Neutrophil (primary cell): ENCODE results near the gene ANKS4B.

Experiments
- H3K27ac ChIP-seq: fragments of 200-600 bp; sonication (generic); 2 replicates; pipeline ENCODE4 v1.5.1; 2016; ENCODE audit warnings: mild to moderate bottlenecking, moderate library complexity
- H3K27me3 ChIP-seq: fragments of 200-600 bp; sonication (generic); 2 replicates; pipeline ENCODE4 v1.6.0; 2016; ENCODE audit warnings: mild to moderate bottlenecking
- H3K36me3 ChIP-seq: fragments of 200-600 bp; sonication (generic); 2 replicates; pipeline ENCODE4 v1.5.1; 2017
- H3K4me1 ChIP-seq, 2 experiments: fragments of 200-600 bp in 1 of 2; sonication (generic) in 1 of 2; 1 replicate in 1 of 2; 2 replicates in 1 of 2; pipeline versions ENCODE4 v1.5.1 to v1.6.1; 2013 to 2016; ENCODE audit warnings: low read depth in 1 of 2, low read length in 1 of 2, mild to moderate bottlenecking in 1 of 2, moderate library complexity in 1 of 2; ENCODE audit not compliant: control insufficient read depth in 1 of 2, insufficient read depth in 1 of 2
- H3K4me3 ChIP-seq, 2 experiments: fragments of 200-600 bp in 1 of 2; sonication (generic) in 1 of 2; 1 replicate in 1 of 2; 2 replicates in 1 of 2; pipeline ENCODE4 v1.5.1; 2013 to 2016; ENCODE audit warnings: low read depth in 1 of 2, low read length in 1 of 2, mild to moderate bottlenecking in 1 of 2, moderate library complexity in 1 of 2
- H3K9me3 ChIP-seq: fragments of 200-600 bp; sonication (generic); 2 replicates; pipeline ENCODE4 v1.5.1; 2016
- CTCF ChIP-seq: fragments of 200-600 bp; sonication (generic); IDR thresholded peaks from 2 replicates; pipeline ENCODE4 v1.5.1; 2016; ENCODE audit warnings: antibody characterized with exemption

ANKS4B gene

GRCh38 chr16:21218153-21218552 is 15.3 kb upstream of the ANKS4B start:
- Histone ChIP-seq H3K9me3 (no peaks in the 10 kb centered on the region), H3K27ac (no peak overlapping the region), H3K4me3 (no peak overlapping the region), H3K36me3 (no peaks in the 10 kb centered on the region), H3K4me1 (no peaks in the 10 kb centered on the region), H3K27me3 (peaks cover 52% of the 10 kb centered on the region)
- no peak for TF ChIP-seq CTCF

GRCh38 chr16:21219551-21219950 is 13.9 kb upstream of the ANKS4B start:
- H3K27ac ChIP-seq, result no peak overlapping the region
- no peak overlapping the region for H3K4me3 ChIP-seq
- peaks cover 46% of the 10 kb centered on the region for H3K27me3 ChIP-seq
- H3K9me3 ChIP-seq, result no peaks in the 10 kb centered on the region
- H3K36me3 ChIP-seq, result no peaks in the 10 kb centered on the region
- TF ChIP-seq CTCF, result no peak
- H3K4me1 ChIP-seq, result no peaks in the 10 kb centered on the region

GRCh38 chr16:21222495-21223337 is 10.8 kb upstream of the ANKS4B start:
- Histone ChIP-seq H3K36me3 (no peaks in the 10 kb centered on the region), H3K27ac (no peak overlapping the region), H3K27me3 (peaks cover 64% of the 10 kb centered on the region), H3K9me3 (no peaks in the 10 kb centered on the region), H3K4me3 (no peak overlapping the region), H3K4me1 (no peaks in the 10 kb centered on the region)
- TF ChIP-seq CTCF, result no peak

- peaks cover 56% of the 10 kb centered on the region for H3K27me3 ChIP-seq
These were observed 9.7 kb upstream of the ANKS4B start for GRCh38 chr16:21223787-21224186.

GRCh38 chr16:21224800-21225199 is 8.7 kb upstream of the ANKS4B start:
- H3K36me3 ChIP-seq, result no peaks in the 10 kb centered on the region
- H3K9me3 ChIP-seq, result no peaks in the 10 kb centered on the region
- H3K4me1 ChIP-seq, result no peaks in the 10 kb centered on the region
- H3K27ac ChIP-seq, result no peak overlapping the region
- no peak overlapping the region for H3K4me3 ChIP-seq
- H3K27me3 ChIP-seq, result peaks cover 56% of the 10 kb centered on the region
- TF ChIP-seq CTCF, result no peak

More at GRCh38 chr16:21223787-21224186, 9.7 kb upstream of the ANKS4B start:
- Histone ChIP-seq H3K27ac (no peak overlapping the region), H3K9me3 (no peaks in the 10 kb centered on the region), H3K36me3 (no peaks in the 10 kb centered on the region), H3K4me3 (no peak overlapping the region), H3K4me1 (no peaks in the 10 kb centered on the region)
- no peak for TF ChIP-seq CTCF
